ENCODE results near the gene C2orf78. TPM values are rescaled to one million over a fixed set of nuclear protein-coding genes. Genes with fewer than 3 reads are reported as not detected.

C2orf78 gene
- total and polyA plus RNA-seq, 10 of the 15 experiments (the other 5 are each of a cell fraction or from before 2014, with no cell fraction given), result 0.08 to 0.82 (median 0.40) TPM

DNA sequence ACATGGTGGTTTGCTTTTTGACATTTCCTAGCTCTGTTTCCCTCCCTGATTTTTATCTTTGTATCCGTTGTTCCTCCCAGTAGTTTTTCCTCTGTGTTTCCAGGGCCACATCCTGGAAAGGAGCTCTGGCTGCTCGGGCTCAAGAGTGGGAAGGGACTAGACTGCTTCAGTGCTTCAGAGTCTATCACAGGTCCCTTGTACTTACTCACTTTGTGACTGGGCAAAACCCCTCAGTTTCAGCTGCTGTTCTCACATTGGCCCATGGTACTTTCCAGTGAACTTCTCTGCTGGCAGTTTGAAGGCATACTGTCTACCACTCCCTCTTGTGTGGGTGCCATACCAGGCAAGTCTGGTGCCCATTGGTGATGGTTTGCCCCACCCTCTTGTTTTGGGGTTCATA is 37.2 kb downstream of the C2orf78 start (continued):
- no peak for TF ChIP-seq BRCA1 (IDR thresholded peaks at IDR 0.05; ENCODE audit: low read depth, low read length)
- TF ChIP-seq MEF2A (IDR thresholded peaks at IDR 0.05; ENCODE audit: insufficient read depth, low read depth, low read length), result no peak
- TF ChIP-seq, protein P1, sequence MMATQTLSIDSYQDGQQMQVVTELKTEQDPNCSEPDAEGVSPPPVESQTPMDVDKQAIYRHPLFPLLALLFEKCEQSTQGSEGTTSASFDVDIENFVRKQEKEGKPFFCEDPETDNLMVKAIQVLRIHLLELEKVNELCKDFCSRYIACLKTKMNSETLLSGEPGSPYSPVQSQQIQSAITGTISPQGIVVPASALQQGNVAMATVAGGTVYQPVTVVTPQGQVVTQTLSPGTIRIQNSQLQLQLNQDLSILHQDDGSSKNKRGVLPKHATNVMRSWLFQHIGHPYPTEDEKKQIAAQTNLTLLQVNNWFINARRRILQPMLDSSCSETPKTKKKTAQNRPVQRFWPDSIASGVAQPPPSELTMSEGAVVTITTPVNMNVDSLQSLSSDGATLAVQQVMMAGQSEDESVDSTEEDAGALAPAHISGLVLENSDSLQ (IDR thresholded peaks at IDR 0.05), result peak; percentile 21
- TF ChIP-seq BCL11A (IDR thresholded peaks at IDR 0.05; ENCODE audit: low read depth, low read length), result 0 out of 2 replicates have a peak, but pooled peaks have one; percentile 36
- TF ChIP-seq USF1 (IDR thresholded peaks at IDR 0.05; ENCODE audit: borderline replicate concordance, extremely low read length, insufficient read depth, low read depth, low read length), result no peak
- 0 out of 2 replicates have a peak, but pooled peaks have one; percentile 47 for TF ChIP-seq TCF3 (IDR thresholded peaks at IDR 0.05; ENCODE audit: borderline replicate concordance, insufficient read depth, low read depth, low read length)
- no peak for TF ChIP-seq POLR2AphosphoS5 (IDR thresholded peaks at IDR 0.05; ENCODE audit: low read length)
- TF ChIP-seq ZNF384 (IDR thresholded peaks at IDR 0.05; ENCODE audit: borderline replicate concordance, low read depth, low read length), result no peak
- TF ChIP-seq ETV6 (conservative IDR thresholded peaks at IDR 0.05 in 1 of 2, IDR thresholded peaks at IDR 0.05 in 1 of 2; ENCODE audit: borderline replicate concordance in 1 of 2, low read depth in 1 of 2), result no peak
- peak; percentile 30; the same call in 1 of the 2 replicates for TF ChIP-seq MTA3 (IDR thresholded peaks at IDR 0.05; ENCODE audit: borderline replicate concordance, low read length)
- TF ChIP-seq, protein P2, sequence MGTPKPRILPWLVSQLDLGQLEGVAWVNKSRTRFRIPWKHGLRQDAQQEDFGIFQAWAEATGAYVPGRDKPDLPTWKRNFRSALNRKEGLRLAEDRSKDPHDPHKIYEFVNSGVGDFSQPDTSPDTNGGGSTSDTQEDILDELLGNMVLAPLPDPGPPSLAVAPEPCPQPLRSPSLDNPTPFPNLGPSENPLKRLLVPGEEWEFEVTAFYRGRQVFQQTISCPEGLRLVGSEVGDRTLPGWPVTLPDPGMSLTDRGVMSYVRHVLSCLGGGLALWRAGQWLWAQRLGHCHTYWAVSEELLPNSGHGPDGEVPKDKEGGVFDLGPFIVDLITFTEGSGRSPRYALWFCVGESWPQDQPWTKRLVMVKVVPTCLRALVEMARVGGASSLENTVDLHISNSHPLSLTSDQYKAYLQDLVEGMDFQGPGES (IDR thresholded peaks at IDR 0.05), result no peak
- TF ChIP-seq, protein P3, sequence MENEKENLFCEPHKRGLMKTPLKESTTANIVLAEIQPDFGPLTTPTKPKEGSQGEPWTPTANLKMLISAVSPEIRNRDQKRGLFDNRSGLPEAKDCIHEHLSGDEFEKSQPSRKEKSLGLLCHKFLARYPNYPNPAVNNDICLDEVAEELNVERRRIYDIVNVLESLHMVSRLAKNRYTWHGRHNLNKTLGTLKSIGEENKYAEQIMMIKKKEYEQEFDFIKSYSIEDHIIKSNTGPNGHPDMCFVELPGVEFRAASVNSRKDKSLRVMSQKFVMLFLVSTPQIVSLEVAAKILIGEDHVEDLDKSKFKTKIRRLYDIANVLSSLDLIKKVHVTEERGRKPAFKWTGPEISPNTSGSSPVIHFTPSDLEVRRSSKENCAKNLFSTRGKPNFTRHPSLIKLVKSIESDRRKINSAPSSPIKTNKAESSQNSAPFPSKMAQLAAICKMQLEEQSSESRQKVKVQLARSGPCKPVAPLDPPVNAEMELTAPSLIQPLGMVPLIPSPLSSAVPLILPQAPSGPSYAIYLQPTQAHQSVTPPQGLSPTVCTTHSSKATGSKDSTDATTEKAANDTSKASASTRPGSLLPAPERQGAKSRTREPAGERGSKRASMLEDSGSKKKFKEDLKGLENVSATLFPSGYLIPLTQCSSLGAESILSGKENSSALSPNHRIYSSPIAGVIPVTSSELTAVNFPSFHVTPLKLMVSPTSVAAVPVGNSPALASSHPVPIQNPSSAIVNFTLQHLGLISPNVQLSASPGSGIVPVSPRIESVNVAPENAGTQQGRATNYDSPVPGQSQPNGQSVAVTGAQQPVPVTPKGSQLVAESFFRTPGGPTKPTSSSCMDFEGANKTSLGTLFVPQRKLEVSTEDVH (IDR thresholded peaks at IDR 0.05; ENCODE audit: low read depth, partially characterized antibody), result no peak
- TF ChIP-seq ATF2 (IDR thresholded peaks at IDR 0.05; ENCODE audit: low read length), result 0 out of 2 replicates have a peak, but pooled peaks have one; percentile 25
- TF ChIP-seq STAT1 (conservative IDR thresholded peaks at IDR 0.05), result no peak
- no peak for TF ChIP-seq SRF (IDR thresholded peaks at IDR 0.05; ENCODE audit: low read depth in 2 of 2, low read length in 2 of 2)
- TF ChIP-seq NFXL1 (IDR thresholded peaks at IDR 0.05; ENCODE audit: borderline replicate concordance), result no peak
- no peak for TF ChIP-seq ZZZ3 (IDR thresholded peaks at IDR 0.05; ENCODE audit: control insufficient read depth, insufficient read length, low read depth)
- peak; percentile 49; the same call in 1 of the 2 replicates for TF ChIP-seq BACH1 (IDR thresholded peaks at IDR 0.05; ENCODE audit: borderline replicate concordance)
- no peak for TF ChIP-seq ZNF622 (IDR thresholded peaks at IDR 0.05)
